DND-41 (cell line): Measurements from ENCODE around the gene SLC52A1.
"Not testable (repeated sequence)": the region's sequence is repeated elsewhere in the genome, so short reads cannot be mapped to it uniquely, and the experiment has no call there.

ENCODE experiments used
- ATAC-seq: fragments of 200-7000 bp; cut with Tn5 transposase; 3 replicates; pipeline ENCODE4 v1.9.1; 2021; ENCODE audit warnings: low read depth; ENCODE audit not compliant: insufficient read depth
- DNase-seq: peaks from one replicate; pipeline ENCODE4 v3.0.0-alpha.2; 2020
- H2AFZ ChIP-seq: 2 replicates; pipeline ENCODE4 v1.6.0; 2012; ENCODE audit warnings: low read depth, low read length
- H3K27ac ChIP-seq: 2 replicates; pipeline ENCODE4 v1.5.1; 2012; ENCODE audit warnings: low read length, inconsistent platforms
- H3K27me3 ChIP-seq: fragments of 200-600 bp; sonication (generic); 2 replicates; pipeline ENCODE4 v1.6.0; 2012; ENCODE audit warnings: low read length, mild to moderate bottlenecking, inconsistent platforms; ENCODE audit not compliant: insufficient read depth, poor library complexity
- H3K36me3 ChIP-seq: 2 replicates; pipeline ENCODE4 v1.5.1; 2012; ENCODE audit warnings: low read length, inconsistent platforms; ENCODE audit not compliant: insufficient read depth
- H3K4me1 ChIP-seq: 2 replicates; pipeline ENCODE4 v1.5.1; 2012; ENCODE audit warnings: mild to moderate bottlenecking, low read length; ENCODE audit not compliant: insufficient read depth
- H3K4me2 ChIP-seq: 2 replicates; pipeline ENCODE4 v1.6.0; 2012; ENCODE audit warnings: mild to moderate bottlenecking, moderate library complexity, low read length, inconsistent platforms; ENCODE audit not compliant: insufficient read depth
- H3K4me3 ChIP-seq, 2 experiments: fragments of 200-600 bp in 1 of 2; shearing (Covaris generic) in 1 of 2; 2 replicates each; pipeline ENCODE4 v1.5.1; 2012 to 2016; ENCODE audit warnings: inconsistent platforms in 2 of 2, low read length in 2 of 2, mild to moderate bottlenecking in 2 of 2, low read depth in 1 of 2, moderate library complexity in 1 of 2
- H3K79me2 ChIP-seq: 2 replicates; pipeline ENCODE4 v1.6.0; 2012; ENCODE audit warnings: low read length, inconsistent platforms; ENCODE audit not compliant: insufficient read depth
- H3K9ac ChIP-seq: 2 replicates; pipeline ENCODE4 v1.6.0; 2012; ENCODE audit warnings: low read depth, mild to moderate bottlenecking, inconsistent platforms, low read length, moderate library complexity
- H3K9me3 ChIP-seq: 2 replicates; pipeline ENCODE4 v1.5.1; 2012; ENCODE audit warnings: low read length, moderate library complexity, mild to moderate bottlenecking, inconsistent platforms; ENCODE audit not compliant: insufficient read depth, severe bottlenecking
- H4K20me1 ChIP-seq: 2 replicates; pipeline ENCODE4 v1.6.0; 2012; ENCODE audit warnings: low read length; ENCODE audit not compliant: insufficient read depth
- EZH2 ChIP-seq: IDR thresholded peaks from 3 replicates; pipeline ENCODE4 v1.6.1; 2012; ENCODE audit warnings: borderline replicate concordance, low read depth, mild to moderate bottlenecking, moderate library complexity, low read length, inconsistent platforms; ENCODE audit not compliant: severe bottlenecking
- TF ChIP-seq, protein P1 (sequence below): IDR thresholded peaks from 2 replicates; pipeline ENCODE4 v1.5.1; 2012; ENCODE audit warnings: borderline replicate concordance, low read length, moderate library complexity, mild to moderate bottlenecking; ENCODE audit not compliant: poor library complexity, severe bottlenecking; ENCODE audit errors: extremely low read depth

Gene SLC52A1

DNA sequence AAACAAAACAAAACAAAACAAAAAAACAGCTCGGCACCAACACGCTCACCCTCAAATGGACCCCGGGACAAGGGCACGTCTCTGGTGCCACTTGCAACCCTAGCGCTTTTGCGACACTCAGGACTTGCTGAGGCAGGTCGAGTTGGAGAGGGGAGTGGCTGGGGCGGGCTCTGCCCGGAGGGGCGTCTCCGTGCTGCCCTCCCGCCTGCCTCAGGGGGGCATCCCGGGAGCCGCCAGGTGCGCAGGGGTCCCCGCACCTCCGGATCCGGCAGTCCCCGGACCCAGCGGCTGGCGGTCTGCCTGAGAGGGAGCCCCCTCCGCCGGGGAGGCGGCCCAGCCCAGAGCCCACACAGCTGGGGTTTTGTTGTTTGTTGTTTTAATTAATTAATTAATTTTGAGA lies at the start of gene SLC52A1:
Gene SLC52A1, minus strand, starts transcription at position 112 of the 400 bp plus-strand sequence. CDS start 820 bp downstream, outside the sequence.
- DNase-seq (no peak), ATAC-seq (no peak)
- Histone ChIP-seq H3K4me2 (no peak within 1 kb of the TSS), H3K27me3 (no peaks in the 10 kb centered on the region), H3K27ac (no peak within 1 kb of the TSS), H3K79me2 (no peaks in the 10 kb centered on the region), H2AFZ (no peak within 1 kb of the TSS), H3K36me3 (no peaks in the 10 kb centered on the region), H3K4me3 (no peak within 1 kb of the TSS), H4K20me1 (no peaks in the 10 kb centered on the region), H3K9ac (no peak within 1 kb of the TSS), H3K4me1 (peaks cover 25% of the 10 kb centered on the region), H3K9me3 (no peaks in the 10 kb centered on the region)
- TF ChIP-seq EZH2 = no peak
- TF ChIP-seq, protein P1, sequence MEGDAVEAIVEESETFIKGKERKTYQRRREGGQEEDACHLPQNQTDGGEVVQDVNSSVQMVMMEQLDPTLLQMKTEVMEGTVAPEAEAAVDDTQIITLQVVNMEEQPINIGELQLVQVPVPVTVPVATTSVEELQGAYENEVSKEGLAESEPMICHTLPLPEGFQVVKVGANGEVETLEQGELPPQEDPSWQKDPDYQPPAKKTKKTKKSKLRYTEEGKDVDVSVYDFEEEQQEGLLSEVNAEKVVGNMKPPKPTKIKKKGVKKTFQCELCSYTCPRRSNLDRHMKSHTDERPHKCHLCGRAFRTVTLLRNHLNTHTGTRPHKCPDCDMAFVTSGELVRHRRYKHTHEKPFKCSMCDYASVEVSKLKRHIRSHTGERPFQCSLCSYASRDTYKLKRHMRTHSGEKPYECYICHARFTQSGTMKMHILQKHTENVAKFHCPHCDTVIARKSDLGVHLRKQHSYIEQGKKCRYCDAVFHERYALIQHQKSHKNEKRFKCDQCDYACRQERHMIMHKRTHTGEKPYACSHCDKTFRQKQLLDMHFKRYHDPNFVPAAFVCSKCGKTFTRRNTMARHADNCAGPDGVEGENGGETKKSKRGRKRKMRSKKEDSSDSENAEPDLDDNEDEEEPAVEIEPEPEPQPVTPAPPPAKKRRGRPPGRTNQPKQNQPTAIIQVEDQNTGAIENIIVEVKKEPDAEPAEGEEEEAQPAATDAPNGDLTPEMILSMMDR = no peak

DNA sequence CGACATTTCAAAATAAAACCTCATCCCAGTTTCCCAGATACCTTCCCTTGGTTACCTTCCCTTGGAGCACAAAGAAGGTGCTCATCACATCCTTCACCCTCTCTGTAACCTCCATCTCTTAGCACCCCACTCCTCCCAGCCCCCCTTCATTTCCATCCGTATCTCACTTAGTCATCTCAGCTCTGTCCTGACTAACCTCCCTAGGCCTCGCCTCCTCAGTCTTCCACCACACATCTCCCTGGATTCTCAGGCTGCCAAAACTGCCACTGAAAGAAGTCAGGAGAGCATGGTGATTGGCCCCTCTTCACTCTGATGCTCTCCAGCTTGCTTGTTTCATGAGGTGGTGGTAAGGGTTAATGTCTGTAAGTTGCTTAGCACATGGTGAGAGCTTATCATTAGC lies 45.4 kb upstream of the SLC52A1 start:
- Histone ChIP-seq H3K9ac (no peak overlapping the region), H3K79me2 (no peaks in the 10 kb centered on the region), H3K27ac (no peak overlapping the region), H3K27me3 (no peaks in the 10 kb centered on the region), H2AFZ (no peak overlapping the region), H3K4me2 (no peak overlapping the region), H3K9me3 (no peaks in the 10 kb centered on the region), H4K20me1 (no peaks in the 10 kb centered on the region), H3K4me3 (no peak overlapping the region), H3K36me3 (no peaks in the 10 kb centered on the region), H3K4me1 (peaks cover 4% of the 10 kb centered on the region; the same call in 1 of the 2 replicates)
- no peak for DNase-seq
- no peak for ATAC-seq
- TF ChIP-seq EZH2 = no peak

DNA sequence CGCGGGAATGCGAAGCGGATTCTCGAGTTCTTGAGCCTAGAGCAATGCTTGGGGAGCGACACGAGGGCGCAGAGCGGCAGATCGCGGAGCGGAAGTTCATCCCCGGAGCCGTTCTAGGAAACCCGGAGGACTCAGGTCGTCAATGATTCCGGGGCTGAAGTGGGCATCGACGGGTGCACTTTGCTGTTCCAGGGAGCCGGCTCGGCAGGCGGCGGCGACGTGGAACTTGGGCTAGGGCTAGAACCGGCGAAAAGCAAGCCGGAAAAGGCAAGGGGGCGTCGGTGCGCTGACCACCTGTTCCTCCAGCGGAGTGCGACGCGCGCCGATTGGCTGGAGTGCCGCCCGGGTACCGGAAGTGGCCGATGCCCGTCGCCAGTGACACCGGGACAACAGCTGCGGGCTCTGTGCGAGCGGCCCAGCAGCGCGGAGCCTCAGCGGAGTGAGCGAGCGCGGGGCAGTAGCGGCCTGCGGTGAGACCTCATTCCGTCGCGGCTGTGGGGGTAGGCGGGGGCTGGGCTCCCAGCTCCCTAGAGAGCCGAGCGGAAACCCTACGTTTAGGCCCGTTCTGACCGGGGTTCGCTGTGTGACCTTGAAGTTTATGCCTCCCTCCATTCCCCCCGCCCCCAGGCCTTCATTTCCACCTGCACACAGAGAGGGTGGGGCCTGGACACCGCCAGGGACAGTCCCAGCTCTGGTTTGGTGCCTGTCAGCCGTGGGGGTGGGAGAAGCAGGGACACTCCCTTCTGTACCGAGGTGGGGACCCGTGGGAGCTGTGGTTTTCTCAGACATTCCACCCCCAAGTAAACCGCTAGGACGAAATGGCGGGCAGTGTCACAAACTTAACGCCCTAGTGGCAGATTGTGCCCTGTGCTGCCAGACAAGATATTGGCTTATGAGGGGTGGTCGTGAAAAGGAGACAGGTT lies 43.1 kb upstream of the SLC52A1 start, which contains the start of gene ZFP3:
Gene ZFP3, plus strand, starts transcription at position 362 of the 923 bp plus-strand sequence. CDS start 13,038 bp downstream, outside the sequence.
- H3K79me2 ChIP-seq = no peaks in the 10 kb centered on the region
- H3K9me3 ChIP-seq = no peaks in the 10 kb centered on the region
- ATAC-seq (peak; percentile 72), DNase-seq (peak; percentile 49)
- H3K9ac ChIP-seq = no peak within 1 kb of the TSS
- H3K4me3 ChIP-seq = no peak within 1 kb of the TSS
- peak within 1 kb of the TSS; percentile 8; the same call in 1 of the 2 replicates for H3K4me2 ChIP-seq
- H3K36me3 ChIP-seq = no peaks in the 10 kb centered on the region
- TF ChIP-seq, protein P1 = peak; percentile 21
- no peak for TF ChIP-seq EZH2
- no peak within 1 kb of the TSS for H3K27ac ChIP-seq
- no peaks in the 10 kb centered on the region for H4K20me1 ChIP-seq
- H2AFZ ChIP-seq = no peak within 1 kb of the TSS
- H3K4me1 ChIP-seq = peaks cover 4% of the 10 kb centered on the region; the same call in 1 of the 2 replicates
- no peaks in the 10 kb centered on the region for H3K27me3 ChIP-seq

DNA sequence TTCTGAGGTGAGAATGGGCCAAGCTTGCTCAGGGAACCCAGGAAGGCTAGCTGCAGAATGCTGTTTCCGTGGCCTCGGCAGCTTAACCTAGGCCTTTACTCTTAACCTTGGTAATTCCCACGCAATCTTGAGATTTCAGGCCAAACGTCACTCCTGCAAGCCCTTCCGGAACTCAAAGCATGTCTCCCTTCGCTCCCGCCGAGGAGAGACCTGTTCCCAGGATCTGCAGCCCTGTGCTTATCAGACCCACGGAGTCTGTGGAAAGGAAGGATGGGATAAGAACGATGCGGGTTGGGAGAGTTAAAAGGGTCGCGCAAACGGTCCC lies 42.5 kb upstream of the SLC52A1 start:
- Histone ChIP-seq H3K36me3 (no peaks in the 10 kb centered on the region), H2AFZ (no peak overlapping the region), H3K4me3 (no peak overlapping the region), H3K9ac (no peak overlapping the region), H3K4me2 (no peak overlapping the region), H3K27ac (no peak overlapping the region), H3K27me3 (no peaks in the 10 kb centered on the region), H3K9me3 (no peaks in the 10 kb centered on the region), H3K79me2 (no peaks in the 10 kb centered on the region), H4K20me1 (no peaks in the 10 kb centered on the region), H3K4me1 (peaks cover 4% of the 10 kb centered on the region; the same call in 1 of the 2 replicates)
- DNase-seq (no peak), ATAC-seq (no peak)
- TF ChIP-seq, protein P1 = no peak
- no peak for TF ChIP-seq EZH2

DNA sequence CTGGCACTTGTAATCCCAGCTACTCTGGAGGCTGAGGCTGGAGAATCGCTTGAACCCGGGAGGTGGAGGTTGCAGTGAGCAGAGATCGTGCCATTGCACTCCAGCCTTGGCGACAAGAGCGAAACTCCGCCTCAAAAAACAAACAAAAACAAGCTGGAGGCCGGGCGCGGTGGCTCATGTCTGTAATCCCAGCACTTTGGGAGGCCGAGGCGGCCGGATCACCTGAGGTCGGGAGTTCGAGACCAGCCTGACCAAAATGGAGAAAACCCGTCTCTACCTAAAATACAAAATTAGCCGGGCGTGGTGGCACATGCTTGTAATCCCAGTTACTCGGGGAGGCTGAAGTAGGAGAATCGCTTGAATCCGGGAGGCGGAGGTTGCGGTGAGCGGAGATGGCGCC lies 42.0 kb upstream of the SLC52A1 start:
- H3K9me3 ChIP-seq, H3K27me3 ChIP-seq, H3K4me3 ChIP-seq, H3K4me1 ChIP-seq, H4K20me1 ChIP-seq, H3K27ac ChIP-seq, H3K9ac ChIP-seq, ATAC-seq, H3K36me3 ChIP-seq, DNase-seq, H3K4me2 ChIP-seq, H2AFZ ChIP-seq, H3K79me2 ChIP-seq: not testable (repeated sequence)
